GM13976 (cell line): ENCODE data around the gene ACMSD.

Experiments
- DNase-seq: peaks from one replicate; pipeline ENCODE4 v3.0.0; 2012; ENCODE audit warnings: low spot score
- CTCF ChIP-seq: IDR thresholded peaks from 2 replicates; pipeline ENCODE4 v1.5.1; 2012; ENCODE audit warnings: borderline replicate concordance, mild to moderate bottlenecking; ENCODE audit not compliant: insufficient read depth; ENCODE audit errors: extremely low read depth, missing control alignments, control extremely low read depth
- in situ Hi-C: fragments of 300-500 bp; cut with MboI; formaldehyde crosslinking; loops from one replicate; pipeline ENCODE4 v1.12.0; 2022; ENCODE audit warnings: low sequenced_read_pairs, mixed read lengths, inconsistent platforms; ENCODE audit not compliant: unreplicated experiment

Gene ACMSD

GRCh38 chr2:134862674-134863073 lies 24.3 kb downstream of the ACMSD start:
- no peak for TF ChIP-seq CTCF
- DNase-seq, result no peak
- in situ Hi-C loops, result no loop called here

DNA sequence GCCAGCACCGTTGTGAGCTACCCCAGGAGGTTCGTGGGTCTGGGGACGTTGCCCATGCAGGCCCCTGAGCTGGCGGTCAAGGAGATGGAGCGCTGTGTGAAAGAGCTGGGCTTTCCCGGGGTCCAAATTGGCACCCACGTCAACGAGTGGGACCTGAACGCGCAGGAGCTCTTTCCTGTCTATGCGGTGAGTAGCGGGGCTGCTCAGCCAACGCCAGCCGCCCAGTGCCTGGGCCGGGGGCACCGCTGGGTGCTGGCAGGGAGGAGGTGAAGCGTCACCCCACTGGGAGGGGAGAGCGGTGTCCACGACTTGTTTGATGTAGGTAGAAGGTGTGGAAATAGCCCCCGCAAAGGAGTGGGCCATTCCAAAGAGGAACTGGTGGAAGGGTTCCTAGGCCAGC lies 25.0 kb downstream of the ACMSD start:
- no peak for TF ChIP-seq CTCF
- in situ Hi-C loops, result no loop called here
- DNase-seq, result no peak

DNA sequence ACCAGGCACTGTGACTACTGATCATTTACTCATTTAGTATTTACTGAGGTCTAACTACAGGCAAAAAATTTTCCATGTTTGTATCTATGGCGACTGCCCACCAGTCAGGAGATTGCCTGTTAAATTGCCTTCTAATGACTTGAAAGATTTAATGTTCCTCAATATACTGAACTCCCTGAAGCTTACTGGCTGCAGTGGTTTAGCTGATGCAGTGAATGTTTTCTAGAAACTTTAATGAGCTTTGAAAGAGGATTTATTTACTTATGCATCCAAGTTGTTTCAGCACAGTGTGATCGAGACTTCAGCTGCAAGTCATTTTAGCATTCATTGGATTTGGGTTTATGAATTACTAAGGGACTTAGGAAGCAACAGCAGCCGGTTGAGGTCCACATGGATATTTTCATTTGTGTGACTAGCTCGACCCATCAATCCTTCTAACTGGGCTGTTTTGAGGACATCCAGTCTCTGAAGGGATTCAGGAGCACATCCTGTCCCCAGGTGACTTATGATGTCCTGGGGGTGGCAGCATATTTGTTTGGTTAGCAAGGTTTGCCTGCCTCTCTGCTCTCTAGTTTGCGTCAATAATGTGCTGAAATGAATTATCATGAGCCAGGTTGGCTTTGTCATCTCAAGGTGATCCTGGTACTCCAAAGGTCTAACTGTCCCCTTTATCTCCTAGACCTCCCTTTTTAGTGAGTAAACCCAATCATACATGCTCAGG lies 26.8 kb downstream of the ACMSD start:
- in situ Hi-C loops, result no loop called here
- no peak for TF ChIP-seq CTCF
- DNase-seq, result no peak

DNA sequence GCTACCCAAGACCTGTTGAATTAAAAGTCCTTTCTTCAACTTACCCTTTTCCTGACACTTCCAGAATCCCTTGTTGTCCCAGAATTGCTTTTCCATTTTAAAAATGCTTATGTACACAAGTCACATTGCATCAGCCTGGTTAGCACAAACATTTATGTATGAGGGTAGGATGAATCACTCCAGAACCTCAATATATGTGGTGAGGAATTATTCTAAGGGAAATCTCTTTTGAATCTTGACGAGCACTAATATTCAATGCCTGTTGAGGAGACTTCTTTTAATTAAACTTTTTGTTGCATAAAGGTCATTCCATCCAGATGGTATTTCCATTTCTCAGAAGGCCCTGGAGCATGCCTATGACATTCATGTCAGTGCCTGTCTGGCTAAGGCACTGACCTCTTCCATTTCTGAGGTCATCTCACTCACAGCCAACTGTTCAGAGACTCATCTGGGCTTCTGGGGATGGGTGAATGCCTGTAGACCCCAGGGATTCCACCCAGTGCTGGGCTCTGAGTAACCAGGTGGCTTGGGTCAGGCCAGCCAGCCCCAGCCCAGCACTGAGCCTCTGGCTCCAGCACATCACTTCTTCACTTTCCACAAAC lies 28.2 kb downstream of the ACMSD start:
- no peak for TF ChIP-seq CTCF
- DNase-seq, result no peak
- in situ Hi-C loops, result no loop called here

- no peak for TF ChIP-seq CTCF
- DNase-seq, result no peak
- in situ Hi-C loops, result no loop called here
Observed at GRCh38 chr2:134869946-134870736, 31.7 kb downstream of the ACMSD start.

DNA sequence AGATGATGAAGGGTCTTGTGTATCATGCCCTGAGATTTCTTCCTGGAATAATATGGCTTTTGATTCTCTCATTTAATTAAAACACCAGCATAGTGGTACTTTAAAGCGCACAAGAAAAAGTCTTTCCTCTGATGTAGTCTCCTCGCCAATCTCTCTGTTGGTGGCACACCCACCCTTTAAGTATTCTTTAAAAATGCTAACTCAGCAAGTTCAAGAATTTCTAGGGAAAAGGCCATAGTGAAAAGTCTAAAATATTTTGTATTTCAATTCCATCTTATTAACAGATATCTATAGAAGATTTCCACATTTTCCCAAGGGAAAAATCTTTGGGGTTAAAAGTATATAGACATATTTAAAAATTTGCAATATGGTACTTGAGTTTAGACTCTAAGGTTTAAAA lies 34.7 kb downstream of the ACMSD start:
- no peak for DNase-seq
- TF ChIP-seq CTCF, result no peak
- in situ Hi-C loops, result no loop called here
